GM12864 (cell line): ENCODE measurements around the gene APOBEC3A.

Source experiments
- DNase-seq: peaks from one replicate; pipeline ENCODE4 v3.0.0-alpha.2; 2011; ENCODE audit warnings: low read depth
- H3K4me3 ChIP-seq: 2 replicates; pipeline ENCODE4 v1.5.1; 2011; ENCODE audit warnings: mild to moderate bottlenecking, low read depth, low read length, control low read depth
- TF ChIP-seq, protein P1 (sequence below): IDR thresholded peaks from 2 replicates; pipeline ENCODE4 v1.5.1; 2011; ENCODE audit warnings: low read depth, mild to moderate bottlenecking, moderate library complexity, low read length, control low read depth, inconsistent platforms; ENCODE audit errors: missing control alignments

Gene APOBEC3A

DNA sequence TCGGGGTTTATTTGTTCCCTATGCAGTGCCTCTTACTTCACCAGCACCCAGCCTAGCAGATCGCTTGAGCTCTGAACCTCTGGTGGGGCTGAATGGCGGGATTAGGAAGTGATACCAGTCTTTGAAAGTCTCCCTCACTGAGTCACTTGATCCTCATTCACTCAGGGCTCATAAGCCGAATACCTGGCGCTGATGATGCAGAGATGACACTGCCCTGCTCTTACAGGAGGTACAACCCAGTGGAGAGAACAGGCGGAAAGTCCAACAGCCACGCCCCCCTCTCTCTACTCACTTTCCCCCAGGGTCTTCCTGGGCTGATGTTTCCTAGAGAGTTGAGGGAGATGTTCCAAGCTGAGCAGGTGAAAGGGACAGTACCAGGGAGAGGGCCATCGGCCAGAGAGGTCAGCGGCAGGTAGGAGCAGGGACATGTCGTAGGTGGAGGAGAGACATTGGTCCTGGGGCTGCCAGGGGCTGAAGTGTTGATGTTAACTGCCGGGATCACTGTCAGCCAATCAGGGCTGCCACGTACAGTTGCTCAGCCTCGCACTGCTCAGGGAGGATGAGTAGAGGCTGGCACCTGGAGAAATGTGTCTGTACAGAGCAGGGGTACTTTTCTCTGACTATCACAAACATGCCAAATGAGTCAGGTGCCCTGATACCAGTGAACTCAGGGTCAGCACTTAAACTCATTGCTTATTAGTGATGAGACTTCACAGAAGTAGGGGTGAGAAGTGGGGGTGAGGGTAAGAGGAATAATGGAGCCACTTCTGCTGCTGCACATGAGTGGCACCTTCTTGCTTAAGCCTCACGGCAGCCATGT lies 9.9 kb upstream of the APOBEC3A start:
- DNase-seq, result no peak
- H3K4me3 ChIP-seq, result no peak overlapping the region
- TF ChIP-seq, protein P1, sequence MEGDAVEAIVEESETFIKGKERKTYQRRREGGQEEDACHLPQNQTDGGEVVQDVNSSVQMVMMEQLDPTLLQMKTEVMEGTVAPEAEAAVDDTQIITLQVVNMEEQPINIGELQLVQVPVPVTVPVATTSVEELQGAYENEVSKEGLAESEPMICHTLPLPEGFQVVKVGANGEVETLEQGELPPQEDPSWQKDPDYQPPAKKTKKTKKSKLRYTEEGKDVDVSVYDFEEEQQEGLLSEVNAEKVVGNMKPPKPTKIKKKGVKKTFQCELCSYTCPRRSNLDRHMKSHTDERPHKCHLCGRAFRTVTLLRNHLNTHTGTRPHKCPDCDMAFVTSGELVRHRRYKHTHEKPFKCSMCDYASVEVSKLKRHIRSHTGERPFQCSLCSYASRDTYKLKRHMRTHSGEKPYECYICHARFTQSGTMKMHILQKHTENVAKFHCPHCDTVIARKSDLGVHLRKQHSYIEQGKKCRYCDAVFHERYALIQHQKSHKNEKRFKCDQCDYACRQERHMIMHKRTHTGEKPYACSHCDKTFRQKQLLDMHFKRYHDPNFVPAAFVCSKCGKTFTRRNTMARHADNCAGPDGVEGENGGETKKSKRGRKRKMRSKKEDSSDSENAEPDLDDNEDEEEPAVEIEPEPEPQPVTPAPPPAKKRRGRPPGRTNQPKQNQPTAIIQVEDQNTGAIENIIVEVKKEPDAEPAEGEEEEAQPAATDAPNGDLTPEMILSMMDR, result no peak

DNA sequence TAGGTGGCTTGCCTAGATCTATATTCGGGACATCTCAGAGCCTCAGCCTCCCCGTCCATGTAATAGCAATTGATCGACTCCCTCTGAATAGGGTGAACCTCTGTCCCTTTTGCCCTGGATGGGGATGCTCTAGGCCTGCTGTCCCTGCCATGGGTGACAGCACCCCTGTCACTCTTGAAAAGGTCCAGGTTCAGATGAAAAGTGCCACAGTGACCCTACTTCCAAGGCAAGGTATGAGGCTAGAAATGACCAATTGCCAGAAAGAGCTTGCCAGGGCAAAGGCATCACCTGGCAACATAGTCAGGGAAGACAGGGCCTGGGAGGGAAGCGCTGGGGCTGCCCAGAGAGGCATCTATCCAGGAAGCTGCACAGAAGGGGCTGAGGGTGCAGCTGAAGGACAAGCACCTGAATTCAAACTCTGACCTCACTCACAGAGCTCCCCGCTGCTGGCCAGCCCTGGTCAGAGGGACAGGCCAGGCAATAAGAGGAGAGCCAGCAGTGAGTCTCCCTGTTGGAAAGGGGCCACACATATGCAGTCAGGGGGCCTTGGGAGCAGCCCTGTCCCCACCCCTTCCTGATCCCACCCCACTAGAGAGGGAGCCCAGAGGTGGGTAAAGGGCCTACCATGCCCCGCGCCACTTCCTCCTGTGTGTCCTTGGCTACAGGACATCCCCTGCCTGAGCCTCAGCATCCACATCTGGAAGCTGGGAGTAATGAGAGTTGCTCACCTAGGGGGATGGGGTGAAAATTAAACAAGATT lies 9.0 kb upstream of the APOBEC3A start:
- TF ChIP-seq, protein P1, result no peak
- DNase-seq, result no peak
- no peak overlapping the region for H3K4me3 ChIP-seq

DNA sequence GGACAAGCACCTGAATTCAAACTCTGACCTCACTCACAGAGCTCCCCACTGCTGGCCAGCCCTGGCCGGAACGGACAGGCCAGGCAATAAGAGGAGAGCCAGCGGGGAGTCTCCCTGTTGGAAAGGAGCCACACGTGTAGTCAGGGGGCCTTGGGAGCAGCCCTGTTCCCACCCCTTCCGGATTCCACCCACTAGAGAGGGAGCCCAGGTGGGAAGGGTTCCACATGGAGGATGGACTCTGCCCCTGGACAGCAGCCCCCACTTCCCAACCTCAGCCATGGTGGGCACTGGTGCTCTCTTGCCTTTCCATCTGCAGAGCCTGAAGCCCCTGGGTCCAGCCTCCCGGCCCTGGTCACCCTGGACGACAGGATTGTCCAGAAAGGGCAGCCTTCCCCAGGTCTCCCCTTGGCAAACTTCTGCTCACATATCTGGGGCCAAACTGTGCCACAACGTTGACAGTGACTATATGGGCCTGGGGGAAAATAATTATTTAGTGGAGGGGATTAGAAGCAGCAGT lies 7.5 kb upstream of the APOBEC3A start:
- no peak for DNase-seq
- no peak overlapping the region for H3K4me3 ChIP-seq

DNA sequence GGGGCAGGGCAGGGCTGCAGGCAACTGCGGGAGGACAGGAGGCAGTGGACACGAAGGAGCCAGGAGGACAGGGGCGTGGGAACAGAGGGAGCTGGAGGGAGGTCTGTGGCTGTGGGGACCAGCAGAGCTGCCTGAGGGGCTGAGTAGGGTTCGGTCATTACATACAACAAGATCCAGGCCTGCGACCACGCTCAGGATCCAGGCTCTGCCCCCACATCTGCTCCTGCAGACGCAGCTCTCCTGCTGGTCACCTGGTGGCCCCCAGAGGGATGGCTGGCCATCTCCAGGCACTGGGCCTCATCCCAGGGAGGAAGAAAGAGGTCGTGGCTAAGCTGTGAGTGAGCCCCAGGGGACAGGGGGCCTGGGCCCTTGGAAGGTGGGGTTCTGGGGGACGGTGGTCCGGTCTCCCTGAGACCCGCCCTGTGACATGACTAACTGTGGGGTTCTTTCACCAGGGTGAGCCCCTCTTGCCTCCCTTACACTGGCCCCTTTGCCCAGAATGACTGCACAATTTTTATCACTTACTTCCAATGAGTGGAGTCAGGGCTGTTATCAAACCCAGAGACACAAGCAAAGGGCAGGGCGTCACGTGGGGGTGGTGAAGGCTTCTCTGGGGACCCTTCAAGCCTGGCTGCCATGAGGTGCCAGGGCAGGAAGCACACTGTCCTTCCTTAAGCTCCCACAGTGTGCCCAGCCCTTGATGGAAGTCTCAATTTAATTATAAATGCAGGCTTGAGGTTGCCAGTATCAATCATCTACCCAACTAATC lies 6.7 kb upstream of the APOBEC3A start:
- no peak for DNase-seq
- TF ChIP-seq, protein P1, result no peak

More for the DNA sequence above, 7.5 kb upstream of the APOBEC3A start:
- TF ChIP-seq, protein P1, result no peak

DNA sequence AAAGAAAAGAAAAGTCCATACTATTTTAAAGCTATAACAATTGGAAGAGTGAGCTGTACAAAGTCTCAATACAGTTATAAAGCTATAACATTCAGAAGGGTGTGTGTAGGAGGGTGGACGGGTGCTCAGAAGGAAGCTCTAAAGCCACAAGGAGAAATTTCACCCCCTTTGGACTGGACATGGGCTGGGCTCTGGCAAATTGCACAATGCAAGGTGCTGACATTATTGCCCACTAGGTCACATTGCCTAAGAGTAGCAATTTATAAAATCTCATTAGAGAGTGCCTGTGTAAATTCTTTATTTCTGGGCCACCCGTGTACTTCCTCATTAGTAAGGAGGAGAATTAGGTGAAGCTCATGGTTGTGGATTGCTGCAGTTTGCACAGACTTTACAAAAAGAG lies 5.7 kb upstream of the APOBEC3A start:
- H3K4me3 ChIP-seq, result no peak overlapping the region
- DNase-seq, result no peak
- TF ChIP-seq, protein P1, result no peak

More for the DNA sequence above, 6.7 kb upstream of the APOBEC3A start:
- H3K4me3 ChIP-seq, result no peak overlapping the region

DNA sequence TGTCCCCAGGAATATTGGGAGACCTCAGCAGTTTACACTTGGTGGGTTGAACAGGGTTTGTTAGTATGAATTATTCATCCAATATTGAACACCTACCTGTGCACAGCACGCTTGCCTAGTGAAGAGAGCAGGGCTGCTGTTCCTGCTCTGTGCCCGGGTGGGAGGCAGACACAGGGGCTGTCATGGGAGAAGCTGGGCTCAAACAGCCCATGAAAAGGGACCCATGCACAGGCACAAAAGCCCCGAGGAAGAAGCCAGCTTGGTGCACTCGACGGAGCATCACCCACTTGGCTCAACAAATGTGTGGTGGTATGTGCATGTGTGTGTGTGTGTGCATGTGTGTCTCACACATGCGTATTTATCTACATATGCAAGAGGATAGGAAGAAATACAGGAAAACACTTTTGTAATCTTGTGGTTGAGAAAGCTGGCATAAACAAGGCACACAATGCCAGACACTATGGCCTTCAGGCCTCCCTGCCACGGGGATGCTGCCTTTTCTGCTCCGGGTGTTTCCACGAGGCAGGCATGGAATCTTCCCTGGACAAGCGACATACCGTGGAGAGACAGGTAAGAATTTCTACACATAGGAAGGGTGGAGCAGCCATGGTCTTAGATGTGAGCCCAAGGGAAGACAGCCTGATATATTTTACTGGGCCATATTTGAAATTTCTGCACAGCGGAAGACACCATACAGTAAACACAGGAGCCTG lies 5.0 kb upstream of the APOBEC3A start:
- no peak for DNase-seq
- no peak overlapping the region for H3K4me3 ChIP-seq
- TF ChIP-seq, protein P1, result no peak
